ENCODE measurements around the gene STPG2.

- TF ChIP-seq POLR2A (IDR thresholded peaks at IDR 0.05) = no peak
- TF ChIP-seq, protein P1, sequence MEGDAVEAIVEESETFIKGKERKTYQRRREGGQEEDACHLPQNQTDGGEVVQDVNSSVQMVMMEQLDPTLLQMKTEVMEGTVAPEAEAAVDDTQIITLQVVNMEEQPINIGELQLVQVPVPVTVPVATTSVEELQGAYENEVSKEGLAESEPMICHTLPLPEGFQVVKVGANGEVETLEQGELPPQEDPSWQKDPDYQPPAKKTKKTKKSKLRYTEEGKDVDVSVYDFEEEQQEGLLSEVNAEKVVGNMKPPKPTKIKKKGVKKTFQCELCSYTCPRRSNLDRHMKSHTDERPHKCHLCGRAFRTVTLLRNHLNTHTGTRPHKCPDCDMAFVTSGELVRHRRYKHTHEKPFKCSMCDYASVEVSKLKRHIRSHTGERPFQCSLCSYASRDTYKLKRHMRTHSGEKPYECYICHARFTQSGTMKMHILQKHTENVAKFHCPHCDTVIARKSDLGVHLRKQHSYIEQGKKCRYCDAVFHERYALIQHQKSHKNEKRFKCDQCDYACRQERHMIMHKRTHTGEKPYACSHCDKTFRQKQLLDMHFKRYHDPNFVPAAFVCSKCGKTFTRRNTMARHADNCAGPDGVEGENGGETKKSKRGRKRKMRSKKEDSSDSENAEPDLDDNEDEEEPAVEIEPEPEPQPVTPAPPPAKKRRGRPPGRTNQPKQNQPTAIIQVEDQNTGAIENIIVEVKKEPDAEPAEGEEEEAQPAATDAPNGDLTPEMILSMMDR (IDR thresholded peaks at IDR 0.05) = no peak
Measured at GRCh38 chr4:98000940-98001339, 142.3 kb downstream of the STPG2 start.
